Glomerular visceral epithelial cell (primary cell): ENCODE data around the gene SAMD7.
A peak's percentile ranks its signal among the peaks of the same experiment; 100 is the strongest.

ENCODE experiments used
- DNase-seq: peaks from one replicate; pipeline ENCODE4 v3.0.0-alpha.2; 2016; ENCODE audit errors: extremely low spot score

SAMD7 gene

DNA sequence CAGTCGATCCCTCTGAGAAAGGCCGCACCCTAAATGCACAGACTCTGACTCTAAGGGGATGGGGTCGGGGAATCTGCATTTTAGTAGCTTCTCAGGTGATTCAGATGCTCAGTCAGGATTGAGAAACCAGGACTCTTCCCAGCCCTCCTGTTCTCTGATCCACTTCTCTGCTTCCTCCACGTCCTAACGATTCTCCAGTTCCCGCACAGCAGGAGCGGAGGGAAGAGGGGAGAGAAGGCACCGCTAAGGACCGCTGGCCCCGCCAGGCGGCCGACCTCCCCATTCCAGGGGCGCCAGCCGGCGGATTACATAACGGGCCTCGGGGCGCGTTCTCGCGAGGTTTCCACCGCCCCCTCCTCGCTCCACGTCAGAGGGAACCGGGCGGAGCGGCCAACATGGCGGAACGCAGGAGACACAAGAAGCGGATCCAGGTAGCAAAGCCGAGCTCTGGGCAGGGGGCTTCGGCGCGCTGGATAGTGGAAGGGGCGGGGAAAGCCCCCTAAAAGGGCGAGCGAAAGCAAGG, 55.1 kb downstream of the SAMD7 start, which contains the start of gene SEC62:
SEC62 (plus strand) TSS at position 380 of the 523 bp plus-strand sequence; CDS start at position 396, 16 bp downstream.
- DNase-seq: peak; percentile 89

DNA sequence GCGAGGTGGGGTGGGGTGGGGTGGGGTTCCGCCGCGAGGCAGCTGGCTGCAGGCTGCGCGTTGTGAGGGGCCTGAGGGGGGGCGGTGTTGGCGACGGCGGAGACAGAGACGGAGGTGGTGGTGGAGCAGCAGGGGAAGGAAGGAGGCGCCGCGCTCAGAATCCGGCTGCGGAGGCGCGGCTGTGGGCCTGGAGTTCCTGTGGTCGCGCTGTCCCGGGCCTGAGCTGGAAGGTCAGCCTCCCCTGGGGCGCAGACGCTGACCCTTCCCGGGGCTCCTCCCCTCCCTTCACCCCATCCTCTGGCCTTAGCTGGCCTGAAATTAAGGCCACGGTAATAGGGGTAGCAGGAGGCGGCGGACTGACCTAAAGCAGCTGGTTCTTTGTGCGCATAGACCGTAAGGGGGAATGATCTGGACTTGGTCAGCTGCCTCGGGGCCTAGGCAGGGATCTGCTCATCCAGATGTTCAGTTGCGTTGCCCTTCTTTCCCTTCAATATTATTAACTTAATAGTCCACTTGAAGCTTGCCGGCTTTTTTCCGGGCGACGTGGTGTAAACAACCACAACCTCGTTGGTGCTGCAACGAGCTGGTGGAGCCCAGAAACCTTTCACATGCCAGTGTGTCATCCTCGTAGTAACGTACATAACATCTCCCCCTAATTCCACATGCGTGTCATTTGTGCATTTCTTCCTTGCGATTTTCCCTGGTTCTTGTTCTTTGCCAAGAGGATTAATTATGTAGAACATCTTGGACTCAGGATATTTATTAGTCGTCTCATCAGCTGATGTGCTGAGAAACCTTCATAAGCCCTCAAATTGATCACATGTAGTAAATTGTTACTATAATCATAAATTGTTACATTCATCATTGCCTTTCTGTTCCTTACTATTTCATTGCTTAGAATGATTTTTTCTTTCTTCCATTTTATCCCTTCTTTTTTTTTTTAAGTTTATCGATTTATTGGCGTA, 55.9 kb downstream of the SAMD7 start:
- peak; percentile 51 for DNase-seq

DNA sequence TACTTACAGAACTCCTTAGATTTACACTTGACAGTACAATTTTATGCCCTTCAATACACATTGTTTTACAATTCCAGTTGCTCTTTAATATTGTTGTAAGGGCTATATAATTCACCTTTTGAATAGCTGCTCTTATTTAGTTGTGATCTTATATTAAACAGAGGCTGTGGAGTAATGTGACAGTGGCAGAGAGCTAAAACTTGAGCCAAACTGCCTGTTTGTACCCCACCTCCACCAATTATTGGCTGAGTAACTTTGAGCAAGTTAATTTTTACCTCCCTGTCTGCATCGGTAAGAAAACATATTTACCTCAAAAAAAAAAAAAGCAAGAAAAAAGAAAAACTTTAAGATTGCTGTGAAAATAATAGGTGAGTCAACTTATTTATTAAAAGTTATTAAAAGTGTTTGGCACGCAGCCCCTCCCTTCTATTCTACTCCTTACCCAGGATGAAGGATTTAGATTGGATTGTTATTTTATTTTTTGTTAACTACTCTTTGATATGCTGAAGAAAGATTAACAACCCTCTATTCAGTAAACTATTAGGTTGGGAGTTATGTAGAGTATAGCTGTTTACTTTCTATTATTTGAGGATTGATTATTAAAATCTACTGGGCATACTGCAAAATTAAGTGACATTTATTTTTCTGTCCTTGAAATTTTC, 57.0 kb downstream of the SAMD7 start:
- no peak for DNase-seq

DNA sequence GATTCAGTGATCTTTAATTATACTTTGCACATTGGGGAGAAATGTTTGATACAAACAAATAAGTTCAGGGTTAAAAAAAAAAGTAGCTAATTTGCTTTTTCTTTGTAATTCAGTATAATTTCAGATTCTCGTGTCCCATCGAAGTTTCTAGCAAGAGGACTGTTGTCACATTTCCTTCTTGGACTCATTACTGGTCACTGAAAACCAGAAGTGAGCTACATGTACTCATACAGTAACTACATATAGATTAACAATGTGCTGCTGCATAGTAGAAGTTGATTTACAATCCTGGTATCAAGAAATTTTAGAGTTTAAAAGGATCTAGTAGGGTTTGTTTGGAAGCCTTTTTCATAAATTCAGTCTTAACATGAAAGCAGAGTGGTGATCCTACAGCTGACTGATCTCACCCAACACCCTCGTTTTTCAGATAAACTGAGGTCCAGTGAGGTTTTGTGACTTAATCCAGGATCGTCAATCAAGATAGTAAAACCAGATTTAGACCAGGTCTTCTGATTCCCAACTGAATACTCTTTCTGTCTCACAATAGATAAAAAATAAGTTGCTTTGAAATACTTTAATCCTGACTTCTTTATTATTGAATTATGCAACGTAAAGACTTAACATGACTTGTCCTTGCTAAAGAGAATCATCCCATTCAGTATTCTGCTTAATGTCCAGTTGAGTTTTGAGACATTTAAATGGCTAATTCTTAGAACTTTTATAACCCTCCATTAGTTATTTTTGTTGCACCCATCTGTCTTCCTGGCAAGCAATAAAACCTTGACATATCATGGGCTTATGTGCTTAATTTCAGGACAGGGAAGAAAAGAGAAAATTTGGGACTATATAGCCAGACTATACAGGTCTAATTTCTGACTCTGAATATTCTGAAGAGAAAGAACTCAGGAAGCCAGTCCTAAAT, 58.1 kb downstream of the SAMD7 start:
- DNase-seq: no peak

DNA sequence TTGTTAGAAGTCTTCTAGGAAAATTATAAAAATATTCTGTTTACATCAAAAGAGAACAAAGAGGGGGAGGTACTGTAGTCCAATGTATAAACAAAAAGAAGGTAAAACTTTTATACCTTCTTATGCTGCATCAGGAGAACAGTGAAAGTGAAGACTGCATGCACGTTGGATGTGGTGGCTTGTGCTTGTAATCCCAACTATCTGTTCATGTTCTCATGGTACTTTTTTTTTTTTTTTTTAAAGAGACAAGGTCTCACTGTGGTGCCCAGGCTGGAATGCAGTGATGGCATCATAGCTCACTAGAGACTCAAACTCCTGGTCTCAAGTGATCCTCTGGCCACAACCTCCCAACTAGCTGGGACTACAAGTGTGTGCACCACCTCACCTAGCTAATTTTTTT, 59.5 kb downstream of the SAMD7 start:
- DNase-seq: no peak

DNA sequence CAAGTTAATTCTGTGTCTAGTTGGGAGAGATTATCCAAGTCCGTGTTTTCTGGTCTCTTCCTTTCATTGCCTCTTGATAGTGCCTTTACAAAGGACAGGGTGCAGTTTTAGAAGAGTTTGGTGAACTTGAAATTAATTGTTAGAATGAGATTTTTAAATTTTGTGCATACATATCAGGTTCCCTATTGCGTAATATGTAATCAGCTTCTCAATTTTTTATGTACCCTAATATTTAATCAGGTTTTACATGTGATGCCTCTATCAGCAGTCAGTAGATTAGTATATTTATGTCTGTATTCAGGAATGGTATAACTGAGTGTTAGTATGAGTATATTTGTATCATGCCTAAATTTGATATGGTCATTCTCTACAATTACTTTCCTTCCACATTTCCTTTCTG, 60.1 kb downstream of the SAMD7 start:
- DNase-seq: no peak

DNA sequence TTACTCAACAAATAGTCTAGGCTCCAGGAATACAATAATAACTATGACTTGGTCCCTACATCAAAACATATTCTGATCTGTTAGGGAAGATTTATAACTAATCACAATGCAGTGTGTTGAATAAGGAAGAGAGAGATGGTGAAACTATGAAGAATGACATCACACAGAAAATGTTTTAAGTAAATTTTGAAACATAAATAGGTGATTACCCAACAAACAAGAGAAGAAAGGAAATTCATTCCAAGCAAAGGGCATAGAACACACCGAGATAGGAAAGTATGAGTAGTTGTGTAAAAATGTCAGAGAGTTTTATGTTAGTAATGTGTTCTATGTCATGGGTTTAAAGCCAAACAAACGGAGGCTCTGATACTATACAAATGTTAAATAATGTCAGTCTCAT, 68.7 kb downstream of the SAMD7 start:
- no peak for DNase-seq

DNA sequence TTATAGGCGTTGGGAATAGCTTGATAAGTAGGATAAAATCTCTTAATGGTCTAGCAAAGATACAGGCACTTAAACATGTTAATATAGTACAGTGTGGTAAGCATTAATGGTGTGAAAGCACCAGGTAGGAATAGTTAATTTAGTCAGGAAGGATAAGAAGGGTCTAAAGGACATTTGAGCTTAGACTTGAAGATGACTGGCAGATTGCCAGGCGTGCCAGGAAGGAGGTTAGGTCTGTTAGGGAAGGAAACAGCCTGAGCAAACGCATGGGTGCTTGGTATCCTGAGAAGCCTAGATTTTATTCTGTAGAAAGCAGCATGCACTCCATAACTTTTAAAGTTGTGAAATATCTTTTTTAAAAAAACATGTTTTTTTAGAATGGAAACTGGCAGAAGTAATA, 72.9 kb downstream of the SAMD7 start:
- no peak for DNase-seq
